GM12874 (cell line): ENCODE measurements around the gene SSH2.

Experiments
- CTCF ChIP-seq: IDR thresholded peaks from 2 replicates; pipeline ENCODE4 v1.5.1; 2011; ENCODE audit warnings: low read depth, mild to moderate bottlenecking, control low read depth, low read length, moderate library complexity; ENCODE audit not compliant: insufficient read depth

Gene SSH2

GRCh38 chr17:29764217-29764616 is 165.8 kb downstream of the SSH2 start:
- TF ChIP-seq CTCF = no peak

- no peak for TF ChIP-seq CTCF
Measured at GRCh38 chr17:29763273-29763672, 166.8 kb downstream of the SSH2 start.

- no peak for TF ChIP-seq CTCF
Measured at GRCh38 chr17:29761040-29761761, 168.8 kb downstream of the SSH2 start.

GRCh38 chr17:29760279-29761039 is 169.6 kb downstream of the SSH2 start:
- TF ChIP-seq CTCF = no peak

- no peak for TF ChIP-seq CTCF
Measured at GRCh38 chr17:29758255-29758654, 171.8 kb downstream of the SSH2 start.

GRCh38 chr17:29757788-29758187 is 172.2 kb downstream of the SSH2 start:
- no peak for TF ChIP-seq CTCF

- no peak for TF ChIP-seq CTCF
Measured at GRCh38 chr17:29753845-29754439, 176.1 kb downstream of the SSH2 start.
